Trophoblast cell (in vitro differentiated cells and primary cell): ENCODE results near the gene KYAT1.

Experiments
- DNase-seq, 2 donors: peaks; one replicate each; pipeline ENCODE4 v3.0.0-alpha.2; 2016
- H2AFZ ChIP-seq: 2 replicates; pipeline ENCODE4 v1.6.1; 2013; ENCODE audit warnings: low read length, moderate library complexity, mild to moderate bottlenecking; ENCODE audit not compliant: insufficient read depth, poor library complexity
- H2AK5ac ChIP-seq: 2 replicates; pipeline ENCODE4 v1.6.1; 2013; ENCODE audit warnings: mild to moderate bottlenecking, low read length
- H2BK120ac ChIP-seq: 2 replicates; pipeline ENCODE4 v1.6.1; 2013; ENCODE audit warnings: low read length, mild to moderate bottlenecking, moderate library complexity; ENCODE audit not compliant: insufficient read depth, poor library complexity
- H2BK12ac ChIP-seq: 2 replicates; pipeline ENCODE4 v1.6.1; 2013; ENCODE audit warnings: mild to moderate bottlenecking, low read length, moderate library complexity
- H2BK5ac ChIP-seq: 2 replicates; pipeline ENCODE4 v1.6.1; 2013; ENCODE audit warnings: low read length, low read depth, moderate library complexity, mild to moderate bottlenecking; ENCODE audit not compliant: poor library complexity
- H3K14ac ChIP-seq: 2 replicates; pipeline ENCODE4 v1.6.1; 2013; ENCODE audit warnings: mild to moderate bottlenecking, low read length
- H3K18ac ChIP-seq: 2 replicates; pipeline ENCODE4 v1.6.1; 2013; ENCODE audit warnings: mild to moderate bottlenecking, low read length
- H3K23ac ChIP-seq: 2 replicates; pipeline ENCODE4 v1.6.1; 2013; ENCODE audit warnings: low read length
- H3K27ac ChIP-seq: 2 replicates; pipeline ENCODE4 v1.5.1; 2013; ENCODE audit warnings: low read depth, mild to moderate bottlenecking, inconsistent platforms, low read length, moderate library complexity
- H3K27me3 ChIP-seq: 2 replicates; pipeline ENCODE4 v1.6.1; 2013; ENCODE audit warnings: inconsistent platforms, mild to moderate bottlenecking, low read length, moderate library complexity; ENCODE audit not compliant: insufficient read depth
- H3K36me3 ChIP-seq, 2 experiments: 1 replicate in 1 of 2; 2 replicates in 1 of 2; pipeline ENCODE4 v1.6.1; 2013; ENCODE audit warnings: low read length in 2 of 2, mild to moderate bottlenecking in 2 of 2, moderate library complexity in 1 of 2; ENCODE audit not compliant: insufficient read depth in 2 of 2, control insufficient read depth in 1 of 2
- H3K4ac ChIP-seq: 2 replicates; pipeline ENCODE4 v1.6.1; 2013; ENCODE audit warnings: low read depth, mild to moderate bottlenecking, low read length, moderate library complexity
- H3K4me1 ChIP-seq, 2 experiments: 1 replicate in 1 of 2; 2 replicates in 1 of 2; pipeline ENCODE4 v1.6.1; 2013; ENCODE audit warnings: low read length in 2 of 2, mild to moderate bottlenecking in 2 of 2, moderate library complexity in 1 of 2; ENCODE audit not compliant: insufficient read depth in 2 of 2, control insufficient read depth in 1 of 2
- H3K4me2 ChIP-seq: 2 replicates; pipeline ENCODE4 v1.6.1; 2013; ENCODE audit warnings: inconsistent platforms, mild to moderate bottlenecking, low read length, moderate library complexity
- H3K4me3 ChIP-seq: 2 replicates; pipeline ENCODE4 v1.5.1; 2013; ENCODE audit warnings: mild to moderate bottlenecking, low read depth, low read length, inconsistent platforms
- H3K79me1 ChIP-seq: one replicate; pipeline ENCODE4 v1.6.1; 2013; ENCODE audit warnings: low read length
- H3K79me2 ChIP-seq: 2 replicates; pipeline ENCODE4 v1.6.1; 2013; ENCODE audit warnings: low read length, mild to moderate bottlenecking; ENCODE audit not compliant: control insufficient read depth, insufficient read depth, poor library complexity
- H3K9ac ChIP-seq: 2 replicates; pipeline ENCODE4 v1.6.1; 2013; ENCODE audit warnings: mild to moderate bottlenecking, low read length
- H3K9me3 ChIP-seq: 2 replicates; pipeline ENCODE4 v1.6.1; 2013; ENCODE audit warnings: low read depth, mild to moderate bottlenecking, control low read depth, inconsistent platforms, low read length; ENCODE audit not compliant: insufficient read depth
- H4K12ac ChIP-seq: 2 replicates; pipeline ENCODE4 v1.6.1; 2013; ENCODE audit warnings: low read depth, mild to moderate bottlenecking, low read length, moderate library complexity
- H4K8ac ChIP-seq: 2 replicates; pipeline ENCODE4 v1.6.1; 2013; ENCODE audit warnings: low read depth, mild to moderate bottlenecking, low read length, moderate library complexity
- H4K91ac ChIP-seq: one replicate; pipeline ENCODE4 v1.6.1; 2013; ENCODE audit warnings: low read depth, mild to moderate bottlenecking, low read length, moderate library complexity
- WGBS: extraction: QIAGEN DNeasy Blood & Tissue Kit; methylation state at CpG from one replicate; pipeline ENCODE4 v1.1.7; 2013; ENCODE audit warnings: missing lambda C conversion rate; ENCODE audit not compliant: insufficient read length, insufficient coverage; ENCODE audit errors: extremely low coverage; 5-methylcytosine and 5-hydroxymethylcytosine counted together

Gene KYAT1

DNA sequence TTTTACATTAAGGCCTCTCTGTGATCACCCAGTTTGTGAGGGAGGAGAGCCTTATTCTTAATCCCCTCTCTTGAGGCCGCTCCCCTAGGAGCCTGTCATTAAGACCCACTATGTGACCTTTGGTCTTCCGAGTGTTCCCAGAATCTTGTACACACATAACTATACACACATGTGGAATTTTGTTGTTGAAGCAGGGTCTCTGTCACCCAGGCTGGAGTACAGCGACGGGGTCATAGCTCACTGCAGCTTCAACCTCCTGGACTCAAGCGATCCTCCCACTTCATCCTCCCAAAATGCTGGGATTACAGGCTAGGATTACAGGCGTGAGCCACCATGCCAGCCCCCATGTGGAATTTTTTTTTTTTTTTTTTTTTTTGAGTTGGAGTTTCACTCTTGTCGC is 24.2 kb upstream of the KYAT1 start:
- H2AFZ ChIP-seq: no peak overlapping the region
- H2BK5ac ChIP-seq: no peak overlapping the region
- no peak overlapping the region for H3K18ac ChIP-seq
- DNase-seq: no peak
- no peak overlapping the region for H4K8ac ChIP-seq
- H3K4me2 ChIP-seq: no peak overlapping the region
- peaks cover 6 to 7% of the 10 kb centered on the region in 2 experiments for H3K4me1 ChIP-seq
- H3K14ac ChIP-seq: no peak overlapping the region
- no peak overlapping the region for H3K9ac ChIP-seq
- H3K4me3 ChIP-seq: no peak overlapping the region
- peaks cover 5% of the 10 kb centered on the region for H3K9me3 ChIP-seq
- no peak overlapping the region for H2BK12ac ChIP-seq
- no peak overlapping the region for H4K12ac ChIP-seq
- peaks cover 58 to 63% of the 10 kb centered on the region in 2 experiments for H3K36me3 ChIP-seq
- no peaks in the 10 kb centered on the region for H3K27me3 ChIP-seq
- H2BK120ac ChIP-seq: no peak overlapping the region
- no CpG with 5 or more reads among the region's 7 CpGs for WGBS
- H3K79me2 ChIP-seq: no peaks in the 10 kb centered on the region
- H2AK5ac ChIP-seq: no peak overlapping the region
- no peak overlapping the region for H3K4ac ChIP-seq
- no peak overlapping the region for H3K27ac ChIP-seq
- H3K23ac ChIP-seq: no peak overlapping the region
- H4K91ac ChIP-seq: no peak overlapping the region
- H3K79me1 ChIP-seq: no peaks in the 10 kb centered on the region

DNA sequence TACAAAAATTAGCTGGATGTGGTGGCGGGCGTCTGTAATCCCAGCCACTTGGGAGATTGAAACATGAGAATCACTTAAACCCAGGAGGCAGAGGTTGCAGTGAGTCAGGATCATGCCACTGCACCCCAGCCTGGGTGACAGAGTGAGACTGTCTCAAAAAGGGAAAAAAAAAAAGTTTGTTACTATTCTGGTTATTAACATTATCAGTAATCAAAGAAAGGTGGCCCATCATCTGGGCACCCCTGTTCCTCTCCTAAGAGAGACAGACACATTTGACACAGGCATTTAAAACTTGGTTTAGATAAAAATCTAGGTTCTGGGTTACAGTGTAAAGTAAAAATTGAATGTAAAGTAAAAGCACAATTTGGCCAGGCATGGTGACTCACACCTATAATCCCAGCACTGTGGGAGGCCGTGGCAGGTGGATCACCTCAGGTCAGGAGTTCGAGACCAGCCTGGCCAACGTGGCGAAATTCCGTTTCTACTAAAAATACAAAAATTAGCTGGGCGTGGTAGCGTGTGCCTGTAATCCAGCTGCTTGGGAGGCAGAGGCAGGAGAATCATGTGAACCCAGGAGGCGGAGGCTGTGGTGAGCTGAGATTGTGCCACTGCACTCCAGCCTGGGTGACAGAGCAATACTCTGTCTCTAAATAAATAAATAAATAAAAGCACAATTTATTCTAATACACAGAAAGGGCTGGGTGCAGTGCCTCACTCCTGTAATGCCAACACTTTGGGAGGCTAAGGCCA is 22.3 kb upstream of the KYAT1 start:
- Histone ChIP-seq H4K12ac (no peak overlapping the region), H4K8ac (no peak overlapping the region), H3K4me3 (no peak overlapping the region), H2BK5ac (no peak overlapping the region), H3K4ac (no peak overlapping the region), H3K27me3 (no peaks in the 10 kb centered on the region), H3K79me1 (no peaks in the 10 kb centered on the region), H3K9ac (no peak overlapping the region), H3K14ac (no peak overlapping the region), H2BK120ac (no peak overlapping the region), H2BK12ac (no peak overlapping the region), H3K36me3 (peaks cover 42 to 51% of the 10 kb centered on the region in 2 experiments), H2AK5ac (no peak overlapping the region), H3K4me1 (peaks cover 2 to 4% of the 10 kb centered on the region in 2 experiments), H4K91ac (no peak overlapping the region), H2AFZ (no peak overlapping the region), H3K23ac (no peak overlapping the region), H3K79me2 (no peaks in the 10 kb centered on the region), H3K4me2 (no peak overlapping the region), H3K27ac (no peak overlapping the region), H3K18ac (no peak overlapping the region), H3K9me3 (peaks cover 5% of the 10 kb centered on the region)
- no CpG with 5 or more reads among the region's 10 CpGs for WGBS
- no peak for DNase-seq

DNA sequence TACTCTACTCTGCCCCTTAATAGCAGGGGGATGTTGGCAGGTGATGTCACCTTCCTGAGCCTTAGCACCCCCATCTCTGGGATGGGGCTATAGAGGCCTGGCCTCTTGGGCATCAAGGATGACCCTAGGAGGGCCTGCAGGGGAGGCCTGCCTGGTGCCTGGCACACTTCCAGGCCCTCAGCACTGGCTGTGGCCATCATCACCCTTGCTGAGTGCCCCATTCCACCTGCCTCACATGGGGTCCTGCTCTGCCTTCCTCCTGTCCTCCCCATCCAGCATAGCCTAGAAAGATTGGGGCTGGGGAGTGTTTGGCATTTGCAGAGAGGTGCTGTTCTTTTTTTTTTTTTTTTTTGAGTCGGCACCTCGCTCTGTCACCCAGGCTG is 21.3 kb upstream of the KYAT1 start:
- H3K18ac ChIP-seq: no peak overlapping the region
- no peak overlapping the region for H2BK120ac ChIP-seq
- no peak overlapping the region for H2AFZ ChIP-seq
- peaks cover 3% of the 10 kb centered on the region for H3K9me3 ChIP-seq
- H3K27ac ChIP-seq: no peak overlapping the region
- no peak for DNase-seq
- no peak overlapping the region for H3K23ac ChIP-seq
- H2AK5ac ChIP-seq: no peak overlapping the region
- peaks cover 41 to 51% of the 10 kb centered on the region in 2 experiments for H3K36me3 ChIP-seq
- H4K91ac ChIP-seq: no peak overlapping the region
- H3K27me3 ChIP-seq: no peaks in the 10 kb centered on the region
- H3K9ac ChIP-seq: no peak overlapping the region
- no peak overlapping the region for H3K14ac ChIP-seq
- no peak overlapping the region for H3K4me2 ChIP-seq
- H2BK12ac ChIP-seq: no peak overlapping the region
- H2BK5ac ChIP-seq: no peak overlapping the region
- H3K79me1 ChIP-seq: no peaks in the 10 kb centered on the region
- H4K8ac ChIP-seq: no peak overlapping the region
- H4K12ac ChIP-seq: no peak overlapping the region
- H3K4me3 ChIP-seq: no peak overlapping the region
- H3K4ac ChIP-seq: no peak overlapping the region
- no peaks in the 10 kb centered on the region for H3K79me2 ChIP-seq
- peaks cover 2 to 4% of the 10 kb centered on the region in 2 experiments for H3K4me1 ChIP-seq
- WGBS: no CpG with 5 or more reads among the region's 2 CpGs

DNA sequence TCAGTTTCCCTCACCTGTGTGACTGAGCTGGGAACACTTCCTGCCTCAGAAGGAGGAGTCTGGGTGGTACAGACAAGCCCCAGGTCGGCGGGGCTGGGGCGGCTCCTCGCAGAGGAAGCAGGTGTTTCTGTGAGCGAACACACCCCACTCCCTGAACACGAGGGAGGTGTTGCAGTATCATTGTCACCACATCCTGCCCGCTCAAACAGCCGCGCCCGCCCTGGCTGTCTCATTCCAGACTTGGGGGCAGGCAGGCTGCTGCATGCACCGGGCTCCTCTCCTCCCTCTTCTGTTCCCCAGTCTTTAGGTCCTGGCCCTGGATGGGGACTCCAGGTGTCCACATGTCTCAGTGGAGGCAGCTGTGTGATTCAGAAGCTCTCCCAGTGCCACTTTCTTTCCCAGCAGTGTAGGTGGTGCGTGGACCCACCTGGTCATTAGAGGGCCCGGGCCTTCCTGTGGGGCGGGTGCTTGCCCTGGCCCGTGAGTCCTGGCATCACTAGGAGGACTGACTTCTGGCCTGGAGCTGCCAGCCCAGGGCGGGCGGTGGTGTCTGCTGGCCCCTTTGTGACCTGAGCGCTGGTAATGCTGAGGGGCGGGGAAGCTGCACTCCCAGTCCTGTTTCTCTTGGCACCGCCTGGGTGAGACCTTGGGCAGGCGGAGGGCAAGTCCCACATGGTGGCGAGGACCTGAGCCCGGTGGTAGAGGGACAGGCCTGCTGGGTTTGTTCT is 20.8 kb upstream of the KYAT1 start:
- no peak overlapping the region for H3K9ac ChIP-seq
- no peak overlapping the region for H3K4me2 ChIP-seq
- H3K23ac ChIP-seq: no peak overlapping the region
- H2AFZ ChIP-seq: no peak overlapping the region
- H3K79me1 ChIP-seq: no peaks in the 10 kb centered on the region
- H4K91ac ChIP-seq: no peak overlapping the region
- no peak overlapping the region for H3K4ac ChIP-seq
- no peak overlapping the region for H3K18ac ChIP-seq
- DNase-seq: no peak
- no peak overlapping the region for H2BK12ac ChIP-seq
- H2BK120ac ChIP-seq: no peak overlapping the region
- H3K14ac ChIP-seq: no peak overlapping the region
- no peak overlapping the region for H4K12ac ChIP-seq
- no peak overlapping the region for H4K8ac ChIP-seq
- no peaks in the 10 kb centered on the region for H3K79me2 ChIP-seq
- H3K27me3 ChIP-seq: no peaks in the 10 kb centered on the region
- no peak overlapping the region for H3K27ac ChIP-seq
- no peak overlapping the region for H3K4me3 ChIP-seq
- H3K9me3 ChIP-seq: no peaks in the 10 kb centered on the region
- H3K36me3 ChIP-seq: peaks cover 36 to 46% of the 10 kb centered on the region in 2 experiments
- peaks cover 2 to 4% of the 10 kb centered on the region in 2 experiments for H3K4me1 ChIP-seq
- no peak overlapping the region for H2BK5ac ChIP-seq
- WGBS: no CpG with 5 or more reads among the region's 23 CpGs
- H2AK5ac ChIP-seq: no peak overlapping the region
